Esophagus squamous epithelium (tissue), 5 donors: Measurements from ENCODE around the gene RFWD3. TPM values are rescaled to one million over a fixed set of nuclear protein-coding genes. Genes with fewer than 3 reads are reported as not detected.
A peak's percentile ranks its signal among the peaks of the same experiment; 100 is the strongest.

Source experiments
- DNase-seq: peaks from one replicate; lab custom pipeline; 2025; lab: John Stamatoyannopoulos, UW
- H3K27ac ChIP-seq, 4 donors: fragments of 200-600 bp; sonication (generic); one replicate each; pipeline ENCODE4 v1.5.1; 2016 to 2019; ENCODE audit warnings: mild to moderate bottlenecking in 1 of 4
- H3K27me3 ChIP-seq, 4 donors: fragments of 200-600 bp; sonication (generic); 1 replicate in 3 of 4; 2 replicates in 1 of 4; pipeline versions ENCODE4 v1.5.1 to v1.6.0; 2017 to 2021; ENCODE audit warnings: antibody characterized with exemption in 1 of 4
- H3K36me3 ChIP-seq, 3 donors: fragments of 200-600 bp; sonication (generic); one replicate each; pipeline ENCODE4 v1.5.1; 2016 to 2019
- H3K4me1 ChIP-seq, 3 donors: fragments of 200-600 bp; sonication (generic); one replicate each; pipeline ENCODE4 v1.5.1; 2017 to 2019
- H3K4me3 ChIP-seq, 4 donors: fragments of 200-600 bp; sonication (generic); 1 replicate in 3 of 4; 2 replicates in 1 of 4; pipeline ENCODE4 v1.5.1; 2016 to 2019; ENCODE audit warnings: mild to moderate bottlenecking in 2 of 4, moderate library complexity in 1 of 4
- H3K9me3 ChIP-seq, 3 donors: fragments of 200-600 bp; sonication (generic); one replicate each; pipeline ENCODE4 v1.5.1; 2016 to 2019
- CTCF ChIP-seq, 6 experiments: fragments of 450-650 bp in 4 of 6; fragments of 200-600 bp in 2 of 6; sonication (generic) in 2 of 6; IDR thresholded peaks; one replicate each; pipeline ENCODE4 v1.5.1; 2016 to 2019; ENCODE audit warnings: antibody characterized with exemption in 6 of 6, mild to moderate bottlenecking in 4 of 6, moderate library complexity in 4 of 6
- POLR2A ChIP-seq, 4 donors: fragments of 450-650 bp; IDR thresholded peaks; one replicate each; pipeline ENCODE4 v1.6.1; 2017; ENCODE audit warnings: antibody characterized with exemption in 4 of 4, mild to moderate bottlenecking in 4 of 4, moderate library complexity in 3 of 4
- WGBS, 2 donors: methylation state at CpG; one replicate each; pipeline ENCODE4 v1.1.5; 2018; 5-methylcytosine and 5-hydroxymethylcytosine counted together
- intact Hi-C: fragments of 100-400 bp; cut with DNase I; formaldehyde crosslinking; loops from one replicate; pipeline ENCODE4 v1.15.0; 2022
- total RNA-seq, 4 donors: library from RNA; depleted of rRNA; stranded (reverse); fragments of >200 nt; gene quantifications; one replicate each; pipeline ENCODE4 v1.1.0, GENCODE V29; 2016
- donor health status: DM: yes; HTN: yes; CAD: no.

RFWD3 gene
- total RNA-seq, 4 donors from 2014 or later: 10.1 to 35.2 (median 16.7) TPM

DNA sequence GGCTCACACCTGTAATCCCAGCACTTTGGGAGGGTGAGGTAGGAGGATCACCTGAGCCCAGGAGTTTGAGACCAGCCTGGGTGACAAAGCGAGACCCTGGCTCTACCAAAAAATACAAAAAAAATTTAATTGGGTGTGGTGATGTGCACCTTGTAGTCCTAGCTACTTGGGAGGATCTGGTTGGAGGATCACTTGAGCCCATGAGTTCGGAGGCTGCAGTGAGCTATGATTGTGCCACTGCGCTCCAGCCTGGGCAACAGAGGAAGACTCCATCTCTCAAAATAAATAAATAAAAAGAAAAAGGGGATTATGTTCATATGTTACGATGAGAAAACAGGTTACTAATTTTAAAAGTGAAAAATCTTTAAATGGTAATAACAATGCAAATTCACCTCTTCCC, 33.0 kb upstream of the RFWD3 start:
- no peak for TF ChIP-seq CTCF (IDR thresholded peaks at IDR 0.05)
- no peak for TF ChIP-seq POLR2A (IDR thresholded peaks at IDR 0.05)
- peak overlapping the region; percentile 56 to 92 (median 78) for H3K4me3 ChIP-seq
- DNase-seq: no peak
- peak overlapping the region; percentile 23 to 97 (median 90) for H3K27ac ChIP-seq
- no peaks in the 10 kb centered on the region for H3K27me3 ChIP-seq
- no peaks in the 10 kb centered on the region for H3K9me3 ChIP-seq
- intact Hi-C loops: loop anchor here (10.0 kb wide), 1 partner anchor 415 kb away; the partner anchor contains the start of gene LDHD
- H3K36me3 ChIP-seq: peaks cover 0 to 17% (median 6%) of the 10 kb centered on the region in 3 donors
- peaks cover 15 to 58% (median 29%) of the 10 kb centered on the region in 3 donors for H3K4me1 ChIP-seq
- WGBS, 2 donors: 47 to 59% methylated on average over 4 of the region's 4 CpGs

DNA sequence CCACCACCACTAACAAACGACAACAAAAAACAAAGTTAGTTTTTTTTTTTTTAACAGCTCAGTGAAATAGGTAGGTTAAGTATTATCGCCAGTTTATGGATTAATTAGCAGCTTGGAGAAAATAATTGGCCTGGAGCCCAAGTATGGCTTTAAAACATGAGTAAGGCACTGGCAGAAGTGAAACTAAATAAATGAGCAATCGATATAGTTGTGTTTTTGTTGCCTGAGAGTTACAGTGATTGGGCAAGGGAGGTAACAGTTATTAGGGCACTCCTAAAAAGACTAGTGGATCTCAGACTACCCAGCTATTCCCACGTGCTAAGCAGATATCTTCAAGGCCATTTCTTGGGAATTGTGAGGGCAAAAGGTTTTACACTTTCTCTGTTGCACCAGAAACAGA, 31.5 kb upstream of the RFWD3 start:
- peaks cover 15 to 58% (median 29%) of the 10 kb centered on the region in 3 donors for H3K4me1 ChIP-seq
- peaks cover 6 to 31% (median 8%) of the 10 kb centered on the region in 3 donors for H3K36me3 ChIP-seq
- TF ChIP-seq POLR2A (IDR thresholded peaks at IDR 0.05) (no peak), CTCF (IDR thresholded peaks at IDR 0.05) (no peak)
- H3K27ac ChIP-seq: peak overlapping the region; percentile 49 to 93 (median 78)
- no peaks in the 10 kb centered on the region for H3K9me3 ChIP-seq
- H3K4me3 ChIP-seq: peak overlapping the region in 1 of 4 donors; percentile 73
- WGBS, 2 donors: 32 to 45% methylated on average over 4 of the region's 4 CpGs
- H3K27me3 ChIP-seq: no peaks in the 10 kb centered on the region
- intact Hi-C loops: no loop called here
- DNase-seq: no peak

GRCh38 chr16:74695450-74696422, 29.1 kb upstream of the RFWD3 start:
- peaks cover 8 to 56% (median 15%) of the 10 kb centered on the region in 3 donors for H3K36me3 ChIP-seq
- intact Hi-C loops: no loop called here
- H3K4me3 ChIP-seq: peak overlapping the region; percentile 4 to 60 (median 40)
- peaks cover 15 to 46% (median 23%) of the 10 kb centered on the region in 3 donors for H3K4me1 ChIP-seq
- WGBS, 2 donors: 47 to 85% methylated on average over 13 to 19 of the region's 19 CpGs
- H3K27ac ChIP-seq: peak overlapping the region; percentile 44 to 69 (median 66)
- H3K9me3 ChIP-seq: no peaks in the 10 kb centered on the region
- TF ChIP-seq POLR2A (IDR thresholded peaks at IDR 0.05) (peak in 1 of 4 donors; percentile 33), CTCF (IDR thresholded peaks at IDR 0.05) (no peak)
- peak; percentile 56 for DNase-seq
- H3K27me3 ChIP-seq: no peaks in the 10 kb centered on the region

DNA sequence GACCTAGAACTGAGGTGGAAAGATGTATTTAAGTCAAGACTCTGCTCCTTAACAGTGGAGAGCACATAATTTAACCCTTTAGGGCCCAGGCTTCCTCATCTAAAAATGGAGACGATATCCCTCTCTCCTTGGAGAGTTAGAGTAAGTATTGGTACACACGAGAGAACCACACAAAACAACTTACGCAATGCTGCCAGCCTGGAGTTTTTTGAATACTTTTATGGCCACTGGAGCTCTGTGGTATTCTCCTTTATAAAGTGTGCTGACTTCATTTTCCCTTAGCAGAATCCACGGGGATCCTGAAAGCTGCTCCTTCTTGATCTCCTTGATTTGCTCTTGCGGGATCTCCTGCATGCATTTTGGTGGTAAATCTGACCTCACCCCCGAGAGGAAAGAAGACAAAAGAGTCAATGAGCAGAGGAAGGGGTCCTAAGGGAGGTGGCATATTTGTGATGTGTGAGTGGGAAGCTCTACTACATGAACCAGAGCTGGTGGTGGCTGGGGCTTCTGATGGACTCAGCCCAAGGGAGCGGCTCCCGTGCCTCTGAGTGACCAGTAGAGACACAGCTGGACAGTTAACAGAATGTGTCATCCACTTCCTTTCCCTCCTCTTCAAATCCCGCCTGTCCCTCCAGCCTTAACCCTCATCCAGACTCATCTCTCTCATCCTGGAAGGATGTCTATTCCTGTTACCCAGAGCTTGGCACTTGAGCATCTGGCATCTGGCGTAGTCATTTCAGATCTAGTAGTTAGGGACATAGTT, 24.6 kb upstream of the RFWD3 start:
- Histone ChIP-seq H3K4me3 (no peak overlapping the region), H3K27ac (no peak overlapping the region), H3K9me3 (no peaks in the 10 kb centered on the region), H3K27me3 (no peaks in the 10 kb centered on the region), H3K36me3 (peaks cover 8 to 93% (median 15%) of the 10 kb centered on the region in 3 donors), H3K4me1 (peaks cover 2 to 9% (median 3%) of the 10 kb centered on the region in 3 donors)
- TF ChIP-seq CTCF (IDR thresholded peaks at IDR 0.05): no peak
- TF ChIP-seq POLR2A (IDR thresholded peaks at IDR 0.05): no peak
- WGBS, 2 donors: 81 to 90% methylated on average over 10 of the region's 10 CpGs
- no peak for DNase-seq
- intact Hi-C loops: no loop called here
